Measurements from ENCODE around the gene PBX2.

DNA sequence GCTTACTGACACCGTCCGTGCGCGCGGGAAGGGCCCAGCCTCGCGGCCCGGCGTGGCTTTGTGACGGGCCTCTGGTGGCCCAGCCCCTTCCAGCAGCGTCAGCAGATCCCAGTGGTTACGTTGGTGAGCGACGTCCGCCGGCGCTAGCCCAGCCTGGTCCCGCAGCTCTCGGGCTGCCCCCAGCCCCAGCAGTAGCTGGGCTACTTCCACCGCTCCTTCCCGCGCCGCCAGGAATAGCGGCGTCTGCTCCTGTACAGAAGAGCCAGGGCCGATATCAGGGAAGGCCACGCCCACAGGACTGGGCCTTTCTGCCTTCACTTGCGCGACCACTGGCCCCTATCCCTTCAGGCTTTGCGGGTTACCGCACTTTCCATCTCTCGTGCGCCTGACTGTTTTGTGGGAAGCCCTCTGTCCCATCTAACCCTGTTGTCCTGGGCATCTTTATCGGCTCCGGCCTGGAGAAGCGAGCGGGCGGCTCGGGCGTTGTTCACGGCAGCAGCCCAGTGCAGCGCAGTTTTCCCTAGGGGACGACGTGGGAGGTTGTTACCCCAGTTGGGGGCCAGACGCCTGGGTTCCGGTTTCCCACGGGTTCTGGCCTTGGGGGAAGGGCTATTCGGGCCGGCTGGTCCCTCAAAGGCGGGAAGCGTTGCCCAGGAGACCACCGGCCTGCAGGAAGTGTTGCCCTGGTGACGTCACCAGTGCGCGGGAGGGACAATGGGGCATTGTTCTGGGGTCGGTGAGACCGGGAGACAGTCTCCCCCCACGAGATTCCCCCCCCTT lies 6.1 kb upstream of the PBX2 start:
- TF ChIP-seq, protein P1, sequence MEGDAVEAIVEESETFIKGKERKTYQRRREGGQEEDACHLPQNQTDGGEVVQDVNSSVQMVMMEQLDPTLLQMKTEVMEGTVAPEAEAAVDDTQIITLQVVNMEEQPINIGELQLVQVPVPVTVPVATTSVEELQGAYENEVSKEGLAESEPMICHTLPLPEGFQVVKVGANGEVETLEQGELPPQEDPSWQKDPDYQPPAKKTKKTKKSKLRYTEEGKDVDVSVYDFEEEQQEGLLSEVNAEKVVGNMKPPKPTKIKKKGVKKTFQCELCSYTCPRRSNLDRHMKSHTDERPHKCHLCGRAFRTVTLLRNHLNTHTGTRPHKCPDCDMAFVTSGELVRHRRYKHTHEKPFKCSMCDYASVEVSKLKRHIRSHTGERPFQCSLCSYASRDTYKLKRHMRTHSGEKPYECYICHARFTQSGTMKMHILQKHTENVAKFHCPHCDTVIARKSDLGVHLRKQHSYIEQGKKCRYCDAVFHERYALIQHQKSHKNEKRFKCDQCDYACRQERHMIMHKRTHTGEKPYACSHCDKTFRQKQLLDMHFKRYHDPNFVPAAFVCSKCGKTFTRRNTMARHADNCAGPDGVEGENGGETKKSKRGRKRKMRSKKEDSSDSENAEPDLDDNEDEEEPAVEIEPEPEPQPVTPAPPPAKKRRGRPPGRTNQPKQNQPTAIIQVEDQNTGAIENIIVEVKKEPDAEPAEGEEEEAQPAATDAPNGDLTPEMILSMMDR (IDR thresholded peaks at IDR 0.05; ENCODE audit: poor library complexity), result no peak
- no peak for TF ChIP-seq EZH2phosphoT487 (IDR thresholded peaks at IDR 0.05; ENCODE audit: low read depth, severe bottlenecking, unreplicated experiment)

All from hepatocyte (in vitro differentiated cells).